Ascending aorta (tissue), 2 donors: ENCODE data around the gene KLK12. TPM values are rescaled to one million over a fixed set of nuclear protein-coding genes. Genes with fewer than 3 reads are reported as not detected.

Experiments used
- DNase-seq, 2 donors: peaks; one replicate each; pipeline ENCODE4 v3.0.0-alpha.2; 2019; ENCODE audit warnings: low spot score in 2 of 2
- H3K27ac ChIP-seq, 2 donors: fragments of 200-600 bp; sonication (generic); one replicate each; pipeline ENCODE4 v1.5.1; 2016 to 2017; ENCODE audit warnings: mild to moderate bottlenecking in 1 of 2
- H3K27me3 ChIP-seq: fragments of 200-600 bp; sonication (generic); one replicate; pipeline ENCODE4 v1.5.1; 2017
- H3K36me3 ChIP-seq, 2 donors: fragments of 200-600 bp; sonication (generic); one replicate each; pipeline ENCODE4 v1.5.1; 2016
- H3K4me1 ChIP-seq, 2 donors: fragments of 200-600 bp; sonication (generic); one replicate each; pipeline ENCODE4 v1.5.1; 2016 to 2017; ENCODE audit warnings: mild to moderate bottlenecking in 1 of 2
- H3K4me3 ChIP-seq, 2 donors: fragments of 200-600 bp; sonication (generic); one replicate each; pipeline ENCODE4 v1.5.1; 2016 to 2017; ENCODE audit warnings: mild to moderate bottlenecking in 1 of 2
- H3K9me3 ChIP-seq, 2 donors: fragments of 200-600 bp; sonication (generic); one replicate each; pipeline ENCODE4 v1.5.1; 2016
- intact Hi-C: fragments of 100-400 bp; cut with DNase I; formaldehyde crosslinking; loops from one replicate; pipeline ENCODE4 v1.15.1; 2023
- total RNA-seq: library from RNA; depleted of rRNA; stranded (reverse); fragments of >200 nt; gene quantifications from one replicate; pipeline ENCODE4 v1.1.0, GENCODE V29; 2016
- TF ChIP-seq, protein P1 (sequence below), 3 experiments: fragments of 200-600 bp in 2 of 3; fragments of 450-650 bp in 1 of 3; sonication (generic) in 2 of 3; IDR thresholded peaks; one replicate each; pipeline ENCODE4 v1.5.1; 2016 to 2019; ENCODE audit warnings: antibody characterized with exemption in 3 of 3, mild to moderate bottlenecking in 1 of 3, moderate library complexity in 1 of 3

The KLK12 gene
- total RNA-seq, 1 donor from 2014 or later = not detected

GRCh38 chr19:51015691-51016267, 19.0 kb downstream of the KLK12 start:
- H3K27ac ChIP-seq = no peak overlapping the region
- no peak overlapping the region for H3K4me3 ChIP-seq
- no peaks in the 10 kb centered on the region for H3K27me3 ChIP-seq
- no peaks in the 10 kb centered on the region for H3K9me3 ChIP-seq
- no peaks in the 10 kb centered on the region for H3K4me1 ChIP-seq
- DNase-seq = no peak
- intact Hi-C loops = no loop called here
- TF ChIP-seq, protein P1, sequence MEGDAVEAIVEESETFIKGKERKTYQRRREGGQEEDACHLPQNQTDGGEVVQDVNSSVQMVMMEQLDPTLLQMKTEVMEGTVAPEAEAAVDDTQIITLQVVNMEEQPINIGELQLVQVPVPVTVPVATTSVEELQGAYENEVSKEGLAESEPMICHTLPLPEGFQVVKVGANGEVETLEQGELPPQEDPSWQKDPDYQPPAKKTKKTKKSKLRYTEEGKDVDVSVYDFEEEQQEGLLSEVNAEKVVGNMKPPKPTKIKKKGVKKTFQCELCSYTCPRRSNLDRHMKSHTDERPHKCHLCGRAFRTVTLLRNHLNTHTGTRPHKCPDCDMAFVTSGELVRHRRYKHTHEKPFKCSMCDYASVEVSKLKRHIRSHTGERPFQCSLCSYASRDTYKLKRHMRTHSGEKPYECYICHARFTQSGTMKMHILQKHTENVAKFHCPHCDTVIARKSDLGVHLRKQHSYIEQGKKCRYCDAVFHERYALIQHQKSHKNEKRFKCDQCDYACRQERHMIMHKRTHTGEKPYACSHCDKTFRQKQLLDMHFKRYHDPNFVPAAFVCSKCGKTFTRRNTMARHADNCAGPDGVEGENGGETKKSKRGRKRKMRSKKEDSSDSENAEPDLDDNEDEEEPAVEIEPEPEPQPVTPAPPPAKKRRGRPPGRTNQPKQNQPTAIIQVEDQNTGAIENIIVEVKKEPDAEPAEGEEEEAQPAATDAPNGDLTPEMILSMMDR (IDR thresholded peaks at IDR 0.05) = no peak
- H3K36me3 ChIP-seq = no peaks in the 10 kb centered on the region

DNA sequence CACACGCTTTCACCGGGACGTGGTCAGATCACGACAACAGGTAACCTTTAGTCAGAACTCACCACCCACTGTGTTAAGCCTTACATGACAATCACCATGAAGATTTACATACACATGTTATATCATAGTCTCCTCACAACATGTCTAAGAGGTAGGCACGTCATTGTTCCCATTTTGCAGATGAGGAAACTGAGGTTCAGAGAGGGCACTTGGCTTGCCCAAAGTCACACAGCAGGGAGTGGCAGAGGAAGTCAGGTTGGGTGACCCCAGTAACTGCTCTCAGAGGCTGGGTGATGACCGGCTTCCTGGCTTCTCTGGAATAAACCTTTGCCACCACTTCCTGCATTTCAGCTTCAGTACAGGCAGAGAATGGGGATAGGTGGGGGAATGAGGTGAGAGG, 20.6 kb downstream of the KLK12 start:
- Histone ChIP-seq H3K27me3 (no peaks in the 10 kb centered on the region), H3K4me3 (no peak overlapping the region), H3K27ac (no peak overlapping the region), H3K36me3 (no peaks in the 10 kb centered on the region), H3K9me3 (no peaks in the 10 kb centered on the region), H3K4me1 (no peaks in the 10 kb centered on the region)
- DNase-seq = no peak
- TF ChIP-seq, protein P1 (IDR thresholded peaks at IDR 0.05) = no peak
- intact Hi-C loops = no loop called here

- DNase-seq = no peak
- no peak overlapping the region for H3K27ac ChIP-seq
- H3K4me1 ChIP-seq = no peaks in the 10 kb centered on the region
- H3K36me3 ChIP-seq = no peaks in the 10 kb centered on the region
- no peaks in the 10 kb centered on the region for H3K9me3 ChIP-seq
- H3K27me3 ChIP-seq = no peaks in the 10 kb centered on the region
- no peak overlapping the region for H3K4me3 ChIP-seq
- TF ChIP-seq, protein P1 (IDR thresholded peaks at IDR 0.05) = no peak
- intact Hi-C loops = no loop called here
Measured at GRCh38 chr19:51012661-51013190, 22.1 kb downstream of the KLK12 start.

DNA sequence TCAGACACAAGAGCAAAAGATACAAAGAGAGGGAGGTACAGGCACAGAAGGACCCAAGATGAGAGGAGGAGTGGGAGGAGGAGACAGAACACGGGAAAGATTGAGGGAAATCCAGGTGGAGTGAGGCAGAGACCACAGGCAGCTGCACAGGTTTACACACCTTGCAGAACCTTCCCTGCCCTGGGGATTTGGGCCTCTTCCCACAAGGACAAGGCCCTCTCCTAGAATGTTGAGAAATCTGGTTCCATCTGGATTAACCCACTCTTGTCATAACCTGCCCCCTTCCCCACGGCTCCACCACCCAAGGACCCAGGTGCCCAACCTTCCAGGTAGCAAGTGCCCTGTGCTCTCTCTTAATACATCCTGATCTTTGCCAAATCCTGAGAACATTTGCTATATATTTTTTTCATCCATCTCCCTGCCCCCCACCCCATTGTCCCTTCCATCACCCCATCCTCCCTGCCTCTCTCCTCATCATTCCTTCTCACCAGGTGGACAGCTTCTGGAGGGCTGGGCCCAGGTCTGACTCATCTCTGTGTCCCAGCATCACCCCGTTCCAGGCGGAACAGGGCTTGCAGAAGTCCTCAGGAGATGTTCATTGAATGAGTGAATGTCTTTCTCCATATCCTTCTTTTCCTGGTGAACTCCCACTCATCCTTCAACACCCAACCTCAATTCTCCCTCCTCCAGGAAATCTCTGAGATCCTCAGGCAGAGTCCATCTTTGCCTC, 24.6 kb downstream of the KLK12 start:
- TF ChIP-seq, protein P1 (IDR thresholded peaks at IDR 0.05) = no peak
- Histone ChIP-seq H3K4me1 (no peaks in the 10 kb centered on the region), H3K36me3 (no peaks in the 10 kb centered on the region), H3K9me3 (no peaks in the 10 kb centered on the region), H3K27ac (no peak overlapping the region), H3K27me3 (no peaks in the 10 kb centered on the region), H3K4me3 (no peak overlapping the region)
- intact Hi-C loops = no loop called here
- DNase-seq = no peak

- intact Hi-C loops = no loop called here
- TF ChIP-seq, protein P1 (IDR thresholded peaks at IDR 0.05) = no peak
- H3K27ac ChIP-seq = no peak overlapping the region
- H3K4me1 ChIP-seq = no peaks in the 10 kb centered on the region
- H3K36me3 ChIP-seq = no peaks in the 10 kb centered on the region
- H3K9me3 ChIP-seq = no peaks in the 10 kb centered on the region
- H3K4me3 ChIP-seq = no peak overlapping the region
- H3K27me3 ChIP-seq = no peaks in the 10 kb centered on the region
- DNase-seq = no peak
Measured at GRCh38 chr19:51009061-51009891, 25.5 kb downstream of the KLK12 start.
